Measurements from ENCODE around the gene OTOGL.

GRCh38 chr12:80200414-80200813, 101.1 kb downstream of the OTOGL start:
- TF ChIP-seq CTCF (IDR thresholded peaks at IDR 0.05), result no peak
- no peak for TF ChIP-seq POLR2A (IDR thresholded peaks at IDR 0.05)

Measured in ovary (tissue), 3 donors.